ENCODE results near the gene UBN1.
A peak's percentile ranks its signal among the peaks of the same experiment; 100 is the strongest.

The UBN1 gene

GRCh38 chr16:4846901-4847773 is at the start of gene UBN1, which contains the start of gene GLYR1:
TSS of gene UBN1 (plus strand) at chr16:4847481. CDS start at chr16:4852918, 5,437 bp downstream.
TSS of gene GLYR1 (minus strand) at chr16:4847288. CDS start at chr16:4847265, 23 bp downstream.
- peak; percentile 97 to 99 (median 98) for DNase-seq

- DNase-seq: no peak
These were observed 49.5 kb upstream of the UBN1 start for GRCh38 chr16:4797805-4798252.

GRCh38 chr16:4798456-4798855 is 48.8 kb upstream of the UBN1 start:
- no peak for DNase-seq

GRCh38 chr16:4799171-4799855 is 48.0 kb upstream of the UBN1 start:
- no peak for DNase-seq

GRCh38 chr16:4800290-4801041 is 46.8 kb upstream of the UBN1 start:
- no peak for DNase-seq

- no peak for DNase-seq
These were observed 46.0 kb upstream of the UBN1 start for GRCh38 chr16:4801051-4801961.

GRCh38 chr16:4801962-4802658 is 45.2 kb upstream of the UBN1 start, which contains the start of gene ROGDI:
TSS of gene ROGDI (minus strand) at chr16:4802633. CDS start at chr16:4802571, 62 bp downstream.
- DNase-seq: peak; percentile 40 to 79 (median 58)

- peak; percentile 69 to 88 (median 76) for DNase-seq
These were observed 44.5 kb upstream of the UBN1 start for GRCh38 chr16:4802659-4803287.

GRCh38 chr16:4803401-4803844 is 43.9 kb upstream of the UBN1 start:
- DNase-seq: no peak

GRCh38 chr16:4803898-4804762 is 43.2 kb upstream of the UBN1 start:
- no peak for DNase-seq

- no peak for DNase-seq
These were observed 42.0 kb upstream of the UBN1 start for GRCh38 chr16:4805231-4805630.

- no peak for DNase-seq
These were observed 41.0 kb upstream of the UBN1 start for GRCh38 chr16:4806280-4806679.

- DNase-seq: no peak
These were observed 36.0 kb upstream of the UBN1 start for GRCh38 chr16:4811242-4811641.

- DNase-seq: no peak
These were observed 35.5 kb upstream of the UBN1 start for GRCh38 chr16:4811773-4812172.

- DNase-seq: no peak
These were observed 33.9 kb upstream of the UBN1 start for GRCh38 chr16:4813251-4814003.

- DNase-seq: no peak
These were observed 33.2 kb upstream of the UBN1 start for GRCh38 chr16:4814046-4814445.

GRCh38 chr16:4814542-4815173 is 32.6 kb upstream of the UBN1 start:
- no peak for DNase-seq

GRCh38 chr16:4820652-4821051 is 26.6 kb upstream of the UBN1 start:
- no peak for DNase-seq
